GM12873 (cell line): ENCODE results near the gene CCDC107.

Source experiments
- CTCF ChIP-seq: IDR thresholded peaks from 2 replicates; pipeline ENCODE4 v1.5.1; 2012; ENCODE audit warnings: low read depth, mild to moderate bottlenecking, moderate library complexity, low read length, control low read depth; ENCODE audit not compliant: insufficient read depth; ENCODE audit errors: missing control alignments

Gene CCDC107

GRCh38 chr9:35700031-35700430 is 41.9 kb downstream of the CCDC107 start:
- TF ChIP-seq CTCF, result no peak

GRCh38 chr9:35700942-35701341 is 42.9 kb downstream of the CCDC107 start:
- TF ChIP-seq CTCF, result no peak

- no peak for TF ChIP-seq CTCF
These were observed 44.6 kb downstream of the CCDC107 start for GRCh38 chr9:35702696-35703095.

GRCh38 chr9:35703906-35704672 is 46.0 kb downstream of the CCDC107 start:
- TF ChIP-seq CTCF, result no peak

- TF ChIP-seq CTCF, result no peak
These were observed 47.3 kb downstream of the CCDC107 start for GRCh38 chr9:35705372-35705771.

- TF ChIP-seq CTCF, result no peak
These were observed 47.8 kb downstream of the CCDC107 start for GRCh38 chr9:35705836-35706430.

- no peak for TF ChIP-seq CTCF
These were observed 48.9 kb downstream of the CCDC107 start for GRCh38 chr9:35706951-35707350.
